Testis (tissue), 3 donors: Measurements from ENCODE around the gene NUDCD3. TPM values are rescaled to one million over a fixed set of nuclear protein-coding genes. Genes with fewer than 3 reads are reported as not detected.

Experiments
- DNase-seq: peaks from one replicate; pipeline ENCODE4 v3.0.0-alpha.2; 2019
- H3K27ac ChIP-seq, 2 donors: fragments of 200-600 bp; sonication (generic); one replicate each; pipeline ENCODE4 v1.5.1; 2019
- H3K27me3 ChIP-seq: fragments of 200-600 bp; sonication (generic); one replicate; pipeline ENCODE4 v1.5.1; 2019
- H3K36me3 ChIP-seq: fragments of 200-600 bp; sonication (generic); one replicate; pipeline ENCODE4 v1.5.1; 2017; ENCODE audit warnings: low read depth; ENCODE audit errors: missing control alignments
- H3K4me1 ChIP-seq: fragments of 200-600 bp; sonication (generic); one replicate; pipeline ENCODE4 v1.5.1; 2019
- H3K4me3 ChIP-seq, 2 donors: fragments of 200-600 bp; sonication (generic); one replicate each; pipeline ENCODE4 v1.5.1; 2017 to 2019
- H3K9me3 ChIP-seq: fragments of 200-600 bp; sonication (generic); one replicate; pipeline ENCODE4 v1.5.1; 2017
- CTCF ChIP-seq, 3 experiments: fragments of 450-650 bp in 2 of 3; fragments of 200-600 bp in 1 of 3; sonication (generic) in 1 of 3; IDR thresholded peaks; one replicate each; pipeline ENCODE4 v1.5.1; 2016 to 2019; ENCODE audit warnings: antibody characterized with exemption in 3 of 3, mild to moderate bottlenecking in 2 of 3, moderate library complexity in 1 of 3
- POLR2A ChIP-seq: fragments of 450-650 bp; IDR thresholded peaks from one replicate; pipeline ENCODE4 v1.6.1; 2017; ENCODE audit warnings: antibody characterized with exemption, mild to moderate bottlenecking, moderate library complexity
- WGBS, 2 donors: methylation state at CpG; one replicate each; pipeline ENCODE4 v1.1.5; 2018; 5-methylcytosine and 5-hydroxymethylcytosine counted together
- intact Hi-C: fragments of 100-400 bp; cut with DNase I; formaldehyde crosslinking; loops from one replicate; pipeline ENCODE4 v1.15.1; 2023; ENCODE audit warnings: low total_unique reads
- polyA plus RNA-seq: library from polyadenylated mRNA; stranded (reverse); fragments of 350-450 nt; fragmentation: Illumina TruSeq; extraction: RNeasy Lipid Tissue Mini Kit (QIAGEN cat#74804); gene quantifications from one replicate; pipeline ENCODE4 v1.2.3, GENCODE V29; 2014; ENCODE audit warnings: low read depth, low replicate concordance; ENCODE audit not compliant: insufficient read depth
- total RNA-seq, 2 donors: library from RNA; depleted of rRNA; stranded (reverse); fragments of >200 nt; gene quantifications; one replicate each; pipeline ENCODE4 v1.2.3, GENCODE V29; 2016

Gene NUDCD3
- total and polyA plus RNA-seq, 3 donors from 2014 or later, result 50.6 to 112 (median 54.6) TPM

DNA sequence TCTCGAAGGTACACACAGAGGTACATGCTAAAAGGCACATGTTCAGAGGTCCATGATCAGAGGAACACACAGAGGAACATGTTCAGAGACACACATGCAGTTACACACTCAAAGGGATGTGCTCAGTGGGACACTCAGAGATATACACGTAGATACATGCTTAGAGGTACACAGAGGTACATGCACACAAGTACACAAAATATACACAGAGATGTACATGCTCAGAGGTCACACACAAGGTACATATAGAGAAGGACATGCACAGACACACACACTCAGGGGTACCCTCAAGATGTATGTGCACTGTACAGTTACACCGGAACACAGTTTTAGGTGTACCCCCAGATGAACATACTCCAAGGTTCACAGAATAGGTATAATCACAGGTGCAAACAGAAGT, 31.9 kb upstream of the NUDCD3 start:
- no peak for TF ChIP-seq CTCF (IDR thresholded peaks at IDR 0.05)
- TF ChIP-seq POLR2A, result no peak
- H3K9me3 ChIP-seq, result no peaks in the 10 kb centered on the region
- H3K36me3 ChIP-seq, result no peaks in the 10 kb centered on the region
- H3K27me3 ChIP-seq, result no peaks in the 10 kb centered on the region
- no peak overlapping the region for H3K4me3 ChIP-seq
- DNase-seq, result no peak
- intact Hi-C loops, result no loop called here
- 88 to 97% methylated on average over 3 of the region's 3 CpGs for WGBS, 2 donors
- H3K27ac ChIP-seq, result no peak overlapping the region
- H3K4me1 ChIP-seq, result no peaks in the 10 kb centered on the region

DNA sequence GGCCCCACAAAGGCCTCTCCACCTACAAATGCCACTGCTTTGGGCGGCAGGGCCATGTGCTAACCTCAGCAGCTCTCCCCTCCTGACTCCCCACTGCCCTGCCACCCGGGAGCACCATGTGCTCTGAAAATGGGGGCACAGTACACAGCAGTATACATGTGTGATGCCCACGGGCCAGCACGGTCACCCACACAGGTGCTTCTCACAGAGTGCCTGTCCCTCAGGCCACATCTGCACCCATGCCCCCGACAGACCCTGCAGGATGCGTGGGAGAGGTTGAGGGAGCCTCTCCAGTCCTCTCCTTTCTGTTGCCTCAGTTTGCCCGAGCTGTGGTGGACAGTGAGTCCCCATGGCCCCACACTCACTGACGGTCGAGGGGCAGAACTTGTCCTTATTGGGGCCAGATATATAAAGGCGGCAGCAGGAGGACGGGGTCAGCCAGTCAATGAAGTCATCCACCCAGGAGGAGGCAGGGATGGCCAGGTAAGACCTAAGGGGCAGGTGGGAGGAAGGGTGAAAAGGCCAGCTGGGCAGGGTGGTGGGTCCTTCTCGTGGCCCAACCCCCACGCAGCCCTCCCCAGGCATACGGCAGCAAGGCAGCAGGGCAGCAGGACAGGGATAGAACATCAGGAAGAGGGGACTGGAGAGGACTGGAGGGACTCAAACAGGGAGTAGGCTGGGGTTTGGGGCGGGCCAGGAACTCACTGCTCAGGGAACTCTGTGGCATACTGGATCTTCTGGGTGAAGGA, 31.1 kb upstream of the NUDCD3 start:
- H3K4me3 ChIP-seq, result no peak overlapping the region
- no peaks in the 10 kb centered on the region for H3K27me3 ChIP-seq
- no peaks in the 10 kb centered on the region for H3K4me1 ChIP-seq
- intact Hi-C loops, result no loop called here
- WGBS, 2 donors, result 81 to 83% methylated on average over 13 to 15 of the region's 15 CpGs
- H3K9me3 ChIP-seq, result no peaks in the 10 kb centered on the region
- no peak overlapping the region for H3K27ac ChIP-seq
- H3K36me3 ChIP-seq, result no peaks in the 10 kb centered on the region
- no peak for DNase-seq
- TF ChIP-seq CTCF (IDR thresholded peaks at IDR 0.05), result no peak
- TF ChIP-seq POLR2A, result no peak

- H3K27ac ChIP-seq, result no peak overlapping the region
- intact Hi-C loops, result no loop called here
- DNase-seq, result no peak
Observed at GRCh38 chr7:44520574-44520973, 30.1 kb upstream of the NUDCD3 start.

GRCh38 chr7:44519546-44519945, 29.1 kb upstream of the NUDCD3 start:
- Histone ChIP-seq H3K36me3 (no peaks in the 10 kb centered on the region), H3K9me3 (no peaks in the 10 kb centered on the region), H3K4me1 (no peaks in the 10 kb centered on the region), H3K4me3 (no peak overlapping the region), H3K27ac (no peak overlapping the region), H3K27me3 (no peaks in the 10 kb centered on the region)
- intact Hi-C loops, result no loop called here
- TF ChIP-seq CTCF (IDR thresholded peaks at IDR 0.05) (no peak), POLR2A (no peak)
- WGBS, 2 donors, result 77 to 87% methylated on average over 7 of the region's 7 CpGs
- no peak for DNase-seq

More at GRCh38 chr7:44520574-44520973, 30.1 kb upstream of the NUDCD3 start:
- WGBS, 2 donors, result 80 to 90% methylated on average over 1 to 5 of the region's 5 CpGs
- Histone ChIP-seq H3K9me3 (no peaks in the 10 kb centered on the region), H3K4me1 (no peaks in the 10 kb centered on the region), H3K4me3 (no peak overlapping the region), H3K36me3 (no peaks in the 10 kb centered on the region), H3K27me3 (no peaks in the 10 kb centered on the region)
- TF ChIP-seq CTCF (IDR thresholded peaks at IDR 0.05) (no peak), POLR2A (no peak)

DNA sequence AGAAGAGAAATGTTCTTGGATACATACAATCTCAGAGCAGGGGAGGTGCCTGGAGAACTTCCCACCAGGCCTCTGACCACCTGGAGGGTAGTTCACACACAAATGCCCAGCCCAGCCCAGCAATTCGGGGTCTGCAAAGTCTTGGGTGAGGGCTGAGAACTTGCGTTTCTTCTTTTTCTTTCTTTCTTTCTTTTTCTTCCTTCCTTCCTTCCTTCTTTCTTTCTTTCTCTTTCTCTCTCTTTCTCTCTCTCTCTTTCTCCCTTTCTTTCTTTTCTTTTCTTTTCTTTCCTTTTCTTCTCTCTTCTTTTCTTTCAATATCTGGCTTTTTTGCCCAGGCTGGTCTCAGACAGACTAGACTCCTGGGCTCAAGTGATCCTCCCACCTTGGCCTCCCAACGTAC, 28.3 kb upstream of the NUDCD3 start:
- H3K36me3 ChIP-seq, result no peaks in the 10 kb centered on the region
- TF ChIP-seq CTCF (IDR thresholded peaks at IDR 0.05) (no peak), POLR2A (no peak)
- H3K27me3 ChIP-seq, result no peaks in the 10 kb centered on the region
- H3K4me1 ChIP-seq, result no peaks in the 10 kb centered on the region
- intact Hi-C loops, result no loop called here
- H3K27ac ChIP-seq, result no peak overlapping the region
- no peak for DNase-seq
- no peaks in the 10 kb centered on the region for H3K9me3 ChIP-seq
- WGBS, 2 donors, result 71 to 76% methylated on average over 3 of the region's 3 CpGs
- no peak overlapping the region for H3K4me3 ChIP-seq
